ENCODE results near the gene DENND2C.

The DENND2C gene, protein sequence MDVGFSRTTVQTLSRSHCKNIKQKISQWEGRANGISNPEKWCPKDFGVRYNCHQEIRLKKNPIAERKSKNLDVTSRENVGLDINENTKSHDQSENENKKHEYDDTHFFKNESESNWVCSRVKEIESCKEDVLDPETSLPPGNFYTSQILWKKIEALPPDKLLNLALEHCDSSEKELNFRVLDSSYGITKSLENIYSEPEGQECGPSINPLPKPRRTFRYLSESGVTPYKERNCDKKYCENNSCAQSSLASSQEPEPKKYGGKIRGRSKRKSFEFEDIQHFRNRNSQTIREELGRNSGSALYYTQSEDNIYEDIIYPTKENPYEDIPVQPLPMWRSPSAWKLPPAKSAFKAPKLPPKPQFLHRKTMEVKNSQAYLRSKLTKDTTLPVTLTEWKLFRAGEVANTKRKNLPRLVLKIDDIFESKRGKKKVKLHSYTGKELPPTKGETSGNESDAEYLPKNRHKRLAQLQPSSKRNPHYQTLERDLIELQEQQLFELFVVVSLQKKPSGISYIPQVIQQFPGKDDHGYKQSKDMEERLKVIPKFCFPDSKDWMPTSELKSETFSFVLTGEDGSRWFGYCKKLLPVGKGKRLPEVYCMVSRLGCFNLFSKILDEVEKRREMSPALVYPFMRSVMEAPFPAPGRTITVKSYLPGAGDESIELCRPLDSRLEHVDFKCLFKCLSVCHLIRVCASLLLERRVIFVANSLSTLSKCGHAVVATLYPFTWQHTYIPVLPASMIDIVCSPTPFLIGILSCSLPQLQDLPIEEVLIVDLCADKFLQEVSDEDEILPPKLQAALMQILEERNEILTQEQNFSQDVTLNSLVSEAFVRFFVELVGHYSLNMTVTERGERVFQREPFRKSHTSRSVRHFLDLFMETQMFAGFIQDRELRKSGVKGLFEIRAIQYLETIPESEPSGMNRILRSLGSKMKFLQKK

DNA sequence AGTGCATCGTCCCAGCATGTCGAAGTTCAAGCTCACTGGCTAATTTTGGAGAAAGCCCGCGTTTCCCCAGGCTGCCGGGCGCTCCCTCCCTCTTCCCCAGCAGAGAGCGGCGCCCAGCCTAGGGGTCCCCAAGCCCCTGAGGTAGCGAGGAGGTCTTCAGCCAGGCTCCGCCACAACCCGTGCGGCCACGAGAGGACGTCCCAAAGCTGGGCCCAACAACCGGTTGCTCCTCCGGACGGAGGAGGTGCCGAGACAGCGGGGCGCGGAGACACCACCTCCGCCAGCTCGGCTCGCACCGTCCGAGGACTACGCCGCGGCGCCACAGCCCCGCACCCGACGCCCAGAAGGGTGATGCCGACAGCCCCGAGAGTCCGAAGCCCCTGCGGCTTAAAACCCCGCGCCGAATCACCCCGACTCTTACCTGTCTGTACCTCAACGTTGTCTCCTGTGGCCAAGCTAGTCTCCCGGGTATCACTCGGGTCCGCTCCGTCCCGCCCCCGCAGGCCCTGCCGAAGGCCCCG lies at the start of gene DENND2C:
Gene DENND2C (minus strand): TSS at position 488 of the 521 bp plus-strand sequence. CDS start 44,065 bp downstream, outside the sequence.
- DNase-seq: no peak
- TF ChIP-seq POLR2A (IDR thresholded peaks at IDR 0.05; ENCODE audit: low read length) (no peak), GATA1 (IDR thresholded peaks at IDR 0.05; ENCODE audit: low read depth, low read length) (no peak)

DNA sequence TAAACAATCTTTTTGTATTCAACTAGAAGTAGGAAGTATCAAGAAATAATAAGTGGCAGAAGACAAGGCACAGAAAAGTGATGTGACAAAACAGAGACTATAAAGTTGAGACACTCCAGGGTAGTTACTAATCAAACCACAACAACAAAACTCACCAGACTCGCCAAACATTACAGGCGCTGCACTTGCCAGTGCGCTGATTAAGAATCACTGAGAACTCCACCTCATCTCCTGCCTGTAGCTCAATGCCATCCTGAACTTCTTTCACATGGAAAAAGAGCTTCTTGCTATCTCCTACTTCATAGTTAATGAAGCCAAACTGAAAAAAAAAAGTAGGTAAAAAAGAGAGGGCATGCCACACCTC lies 49.6 kb upstream of the DENND2C start:
- TF ChIP-seq POLR2A (IDR thresholded peaks at IDR 0.05; ENCODE audit: low read length) (no peak), GATA1 (IDR thresholded peaks at IDR 0.05; ENCODE audit: low read depth, low read length) (no peak)
- no peak for DNase-seq

DNA sequence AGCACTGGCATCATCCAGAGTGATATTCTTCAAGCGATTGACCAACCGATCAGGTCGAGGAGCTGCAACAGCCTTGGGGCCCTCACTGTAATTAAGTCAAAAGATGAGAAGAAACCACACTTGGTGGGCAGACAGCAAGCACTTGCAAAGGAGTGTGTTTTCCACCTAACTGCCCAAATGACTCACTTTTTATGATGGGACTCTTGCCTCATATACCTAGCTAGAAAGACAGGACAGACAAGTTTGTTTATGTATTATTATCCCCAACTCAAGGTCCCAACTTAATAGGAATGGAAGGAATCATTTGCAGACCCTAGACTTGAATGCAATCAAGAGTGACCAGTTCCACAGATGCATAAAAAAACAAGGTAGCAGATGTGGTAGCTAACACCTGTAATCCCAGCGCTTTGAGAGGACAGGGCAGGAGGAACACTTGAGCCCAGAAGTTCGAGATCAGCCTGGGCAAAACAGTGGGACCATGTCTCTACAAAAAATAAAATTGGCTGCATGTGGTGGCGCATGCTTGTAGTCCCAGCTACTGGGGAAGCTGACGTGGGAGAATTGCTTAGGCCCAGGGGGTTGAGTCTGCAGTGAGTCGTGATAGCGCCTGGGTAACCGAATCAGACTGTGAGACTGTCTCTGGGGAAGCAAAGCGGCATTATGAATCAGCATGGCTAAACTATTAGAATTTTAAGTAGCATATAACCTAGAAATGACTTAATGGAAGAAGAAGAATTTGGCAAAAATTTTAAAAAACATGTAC lies 49.0 kb upstream of the DENND2C start:
- TF ChIP-seq GATA1 (IDR thresholded peaks at IDR 0.05; ENCODE audit: low read depth, low read length) (no peak), POLR2A (IDR thresholded peaks at IDR 0.05; ENCODE audit: low read length) (no peak)
- DNase-seq: peak in 1 of 2 experiments; percentile 6

DNA sequence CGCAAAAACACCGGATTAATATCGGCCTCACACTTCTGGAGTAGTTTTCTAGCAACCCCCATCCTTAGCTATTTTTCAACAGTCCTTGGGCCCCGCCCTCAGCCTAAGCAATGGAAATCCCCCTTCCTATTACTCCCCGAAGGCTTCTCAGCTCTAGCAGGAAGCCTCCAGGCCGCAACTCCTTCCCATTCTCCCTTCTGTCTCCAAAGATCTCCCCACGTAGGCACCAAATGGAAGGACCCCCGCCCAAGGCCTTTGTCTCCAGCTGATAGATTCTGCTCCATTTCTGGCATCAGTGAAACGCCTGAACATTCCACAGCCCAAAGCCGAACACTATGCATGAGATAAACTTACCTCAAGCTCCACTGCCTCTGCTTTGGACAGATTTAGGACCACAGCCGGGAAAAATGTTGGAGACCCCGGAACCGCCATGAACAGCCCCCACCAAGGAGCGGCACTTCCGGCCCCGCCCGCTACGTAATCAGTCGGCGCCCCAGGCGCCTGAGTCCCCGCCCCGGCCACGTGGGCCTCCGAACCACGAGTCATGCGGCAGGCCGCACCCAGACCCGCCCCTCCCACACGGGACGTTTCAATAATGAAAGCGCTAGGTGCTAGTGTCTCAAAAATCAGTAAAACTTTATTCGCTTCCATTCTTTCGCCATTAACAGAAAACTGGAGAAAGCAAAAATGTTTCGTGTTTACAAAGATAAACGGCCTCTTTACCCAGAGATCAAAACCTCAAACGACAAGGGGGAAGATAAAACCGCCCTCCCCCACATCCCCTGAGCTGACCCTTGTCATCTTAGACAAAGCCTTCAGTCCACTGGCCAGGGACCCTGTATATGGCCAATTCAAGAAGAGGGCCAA lies 46.7 kb upstream of the DENND2C start, which contains the start of gene NRAS:
Gene NRAS (minus strand): TSS at position 468 of the 867 bp plus-strand sequence. CDS start 611 bp downstream, outside the sequence.
- DNase-seq: peak; percentile 95 to 96
- TF ChIP-seq GATA1 (IDR thresholded peaks at IDR 0.05; ENCODE audit: low read depth, low read length) (no peak), POLR2A (IDR thresholded peaks at IDR 0.05; ENCODE audit: low read length) (peak; percentile 83)

DNA sequence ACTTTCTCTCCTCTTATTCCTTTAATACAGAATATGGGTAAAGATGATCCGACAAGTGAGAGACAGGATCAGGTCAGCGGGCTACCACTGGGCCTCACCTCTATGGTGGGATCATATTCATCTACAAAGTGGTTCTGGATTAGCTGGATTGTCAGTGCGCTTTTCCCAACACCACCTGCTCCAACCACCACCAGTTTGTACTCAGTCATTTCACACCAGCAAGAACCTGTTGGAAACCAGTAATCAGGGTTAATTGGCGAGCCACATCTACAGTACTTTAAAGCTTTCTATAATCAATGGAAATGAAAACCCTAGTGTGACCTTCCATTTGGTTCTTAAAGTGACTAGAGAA lies 46.1 kb upstream of the DENND2C start:
- DNase-seq: no peak
- TF ChIP-seq GATA1 (IDR thresholded peaks at IDR 0.05; ENCODE audit: low read depth, low read length) (no peak), POLR2A (IDR thresholded peaks at IDR 0.05; ENCODE audit: low read length) (no peak)

DNA sequence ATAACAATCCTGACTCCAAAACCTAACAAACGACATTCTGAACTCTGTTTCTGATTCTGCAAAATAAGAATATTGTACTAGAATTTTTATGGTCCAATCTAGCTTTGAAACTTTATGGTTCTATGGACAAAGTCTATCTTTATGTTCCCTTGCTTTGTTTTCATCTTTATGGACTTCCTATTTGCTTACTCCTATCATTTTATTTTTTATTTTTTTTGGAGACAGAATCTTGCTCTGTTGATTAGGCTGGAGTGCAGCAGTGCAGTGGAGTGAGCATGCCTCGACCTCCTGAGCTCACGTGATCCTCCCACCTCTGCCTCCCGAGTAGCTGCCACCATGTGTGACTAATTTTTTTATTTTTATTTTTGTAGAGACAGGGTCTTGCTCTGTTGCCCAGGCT lies 43.1 kb upstream of the DENND2C start:
- no peak for TF ChIP-seq POLR2A (IDR thresholded peaks at IDR 0.05; ENCODE audit: low read length)
- no peak for TF ChIP-seq GATA1 (IDR thresholded peaks at IDR 0.05; ENCODE audit: low read depth, low read length)

DNA sequence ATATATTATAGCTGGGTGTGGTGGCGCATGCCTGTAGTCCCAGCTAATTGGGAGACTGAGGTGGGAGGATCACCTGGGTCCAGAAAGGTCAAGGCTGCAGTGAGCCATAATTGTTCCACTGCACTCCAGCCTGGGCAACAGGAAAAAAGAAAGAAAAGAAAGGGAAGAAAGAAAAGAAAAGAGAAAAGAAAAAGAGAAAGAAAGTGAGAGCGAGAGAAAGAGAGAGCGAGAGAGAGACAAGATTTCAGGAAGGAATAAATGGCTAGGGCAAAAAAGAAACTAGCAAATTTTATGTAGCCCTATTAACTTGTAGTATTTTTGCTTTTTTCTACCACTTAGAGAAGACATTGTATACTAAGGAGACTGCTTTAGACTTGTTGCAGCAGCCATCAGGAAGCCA lies 40.5 kb upstream of the DENND2C start:
- DNase-seq: no peak
- TF ChIP-seq GATA1 (IDR thresholded peaks at IDR 0.05; ENCODE audit: low read depth, low read length) (no peak), POLR2A (IDR thresholded peaks at IDR 0.05; ENCODE audit: low read length) (no peak)

More for the DNA sequence above, 43.1 kb upstream of the DENND2C start:
- DNase-seq: no peak

DNA sequence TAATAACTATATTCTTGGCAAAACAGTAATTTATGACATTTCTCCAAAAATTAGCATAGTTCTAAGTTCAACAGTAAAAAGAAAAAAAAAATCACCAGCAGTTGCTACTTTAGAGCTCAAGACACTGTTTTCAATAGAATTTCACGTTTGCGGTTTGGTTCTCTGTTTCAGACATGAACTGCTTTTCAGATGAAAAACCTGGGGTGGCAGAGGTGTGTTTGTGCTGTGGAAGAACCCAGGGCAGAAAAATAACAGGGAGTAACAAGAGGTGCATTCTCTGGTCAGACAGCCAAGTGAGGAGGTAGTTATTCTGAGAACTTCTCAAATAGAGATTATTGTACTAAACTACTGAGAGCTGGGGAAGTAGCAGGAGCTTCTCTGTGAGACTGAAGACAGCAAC lies 37.8 kb upstream of the DENND2C start:
- DNase-seq: no peak
- TF ChIP-seq GATA1 (IDR thresholded peaks at IDR 0.05; ENCODE audit: low read depth, low read length): no peak
- no peak for TF ChIP-seq POLR2A (IDR thresholded peaks at IDR 0.05; ENCODE audit: low read length)

DNA sequence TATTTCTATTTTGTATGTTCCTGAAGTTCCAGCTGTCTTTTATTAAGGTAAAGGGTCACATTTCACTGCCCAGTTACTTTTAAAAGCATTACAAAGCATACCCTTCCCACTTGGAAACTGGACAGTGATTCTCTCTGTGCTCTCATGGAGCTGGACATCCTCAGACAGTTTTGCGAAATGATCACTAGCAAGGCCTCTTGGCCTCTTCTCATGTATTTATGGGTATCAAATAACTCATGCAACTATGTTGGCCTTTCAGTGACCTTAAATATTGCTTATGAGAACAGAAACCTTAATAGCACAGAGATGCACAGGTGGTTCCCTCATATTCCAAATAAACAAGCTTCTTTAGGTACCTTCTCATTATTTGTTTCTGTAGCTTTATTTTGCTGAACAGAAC lies 33.4 kb upstream of the DENND2C start:
- DNase-seq: no peak
- TF ChIP-seq GATA1 (IDR thresholded peaks at IDR 0.05; ENCODE audit: low read depth, low read length) (no peak), POLR2A (IDR thresholded peaks at IDR 0.05; ENCODE audit: low read length) (no peak)

DNA sequence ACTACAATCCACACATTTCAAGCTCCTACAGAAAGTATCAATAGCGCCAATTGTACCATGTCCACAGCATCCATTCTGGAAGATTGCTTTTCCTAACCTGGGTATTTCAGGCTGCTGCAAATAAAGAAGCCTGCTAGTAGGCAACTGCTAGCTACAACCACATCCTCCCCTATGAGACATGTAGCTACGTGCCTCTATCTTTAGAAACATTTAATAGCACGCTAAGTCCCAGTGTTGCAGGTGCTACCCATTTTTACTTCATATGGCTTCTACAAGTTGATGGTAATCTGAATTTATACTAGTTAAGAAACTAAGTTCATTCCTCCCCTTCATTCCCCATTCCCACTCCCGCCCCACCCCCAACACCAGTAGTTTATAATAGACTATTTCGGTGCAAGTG lies 32.9 kb upstream of the DENND2C start:
- TF ChIP-seq GATA1 (IDR thresholded peaks at IDR 0.05; ENCODE audit: low read depth, low read length) (no peak), POLR2A (IDR thresholded peaks at IDR 0.05; ENCODE audit: low read length) (no peak)
- DNase-seq: no peak

DNA sequence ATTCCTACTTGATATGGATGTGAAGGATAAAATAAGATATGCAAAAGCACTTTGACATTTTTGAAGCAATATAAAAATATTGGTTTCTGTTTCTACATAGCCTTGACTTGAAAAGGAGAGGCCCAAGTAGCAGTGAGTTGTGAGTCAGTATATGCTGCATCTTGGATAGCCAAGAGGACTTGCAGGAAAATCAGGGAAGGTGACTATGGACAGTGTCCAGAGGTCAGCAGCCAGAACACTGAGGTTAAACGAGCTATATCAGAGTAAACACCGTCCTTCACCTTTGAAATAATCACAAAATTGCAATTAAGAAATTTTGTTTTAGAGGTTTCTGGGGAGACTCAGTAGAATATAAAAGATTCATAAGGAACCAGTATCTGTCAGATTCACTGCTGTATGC lies 32.1 kb upstream of the DENND2C start:
- TF ChIP-seq GATA1 (IDR thresholded peaks at IDR 0.05; ENCODE audit: low read depth, low read length) (no peak), POLR2A (IDR thresholded peaks at IDR 0.05; ENCODE audit: low read length) (no peak)
- no peak for DNase-seq

DNA sequence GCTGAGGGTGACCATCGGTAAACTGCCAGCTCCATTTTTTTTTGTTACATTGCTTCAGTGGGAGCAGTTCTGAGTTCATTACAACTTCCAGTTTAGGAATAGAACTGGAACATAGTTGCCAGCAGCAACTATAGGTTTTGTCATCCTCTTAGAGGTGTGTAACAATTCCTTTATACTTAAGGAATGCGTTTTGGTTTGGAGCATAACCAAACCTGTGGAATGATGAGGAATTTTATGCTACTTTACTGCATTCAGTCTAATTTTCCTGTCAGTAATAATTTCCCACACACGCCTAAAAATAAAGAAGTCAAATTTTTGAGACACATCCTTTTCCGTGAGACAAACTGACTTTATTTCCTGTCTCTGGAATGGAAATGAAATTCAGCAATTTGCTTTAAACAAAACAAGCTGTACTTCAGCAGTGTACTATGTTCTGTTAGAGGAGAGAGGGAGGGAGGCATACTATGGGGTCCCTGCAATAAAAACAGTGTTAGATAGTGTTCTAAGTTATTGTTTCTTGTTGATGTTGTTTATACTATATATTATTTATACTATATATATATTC lies 30.3 kb upstream of the DENND2C start:
- DNase-seq: no peak
- no peak for TF ChIP-seq GATA1 (IDR thresholded peaks at IDR 0.05; ENCODE audit: low read depth, low read length)
- no peak for TF ChIP-seq POLR2A (IDR thresholded peaks at IDR 0.05; ENCODE audit: low read length)

Data from erythroblast (primary cell).